Stimulated activated CD4-positive, alpha-beta T cell treated with anti-CD3 and anti-CD28 coated beads, Interleukin-1b, Interleukin-23, amount 100 ng/mL, for 4 hours (primary cell): ENCODE data around the gene FSTL5.

Source experiments
- DNase-seq, 2 donors: peaks; one replicate each; pipeline ENCODE4 v3.0.0-alpha.2; 2020; ENCODE audit warnings: low read depth in 2 of 2

FSTL5 gene

DNA sequence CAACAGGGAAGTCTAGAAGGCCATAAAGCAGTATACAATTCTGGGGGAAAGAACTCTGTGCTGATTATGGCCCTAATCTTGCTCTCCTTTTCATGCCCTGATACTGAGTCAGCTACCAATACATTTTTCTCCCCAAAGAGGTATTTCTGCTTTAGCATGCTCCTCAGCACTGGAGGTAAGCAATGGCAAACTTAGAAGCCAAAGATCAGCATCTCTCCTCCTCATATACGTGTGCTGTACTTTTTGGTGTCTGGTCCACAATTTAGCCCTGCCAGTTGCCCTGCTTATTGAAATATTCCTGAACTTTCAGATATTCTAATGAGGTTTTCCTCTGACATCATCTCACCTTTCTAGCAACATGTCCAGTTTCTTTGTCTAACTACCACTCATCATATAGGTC lies 226.2 kb downstream of the FSTL5 start:
- no peak for DNase-seq

DNA sequence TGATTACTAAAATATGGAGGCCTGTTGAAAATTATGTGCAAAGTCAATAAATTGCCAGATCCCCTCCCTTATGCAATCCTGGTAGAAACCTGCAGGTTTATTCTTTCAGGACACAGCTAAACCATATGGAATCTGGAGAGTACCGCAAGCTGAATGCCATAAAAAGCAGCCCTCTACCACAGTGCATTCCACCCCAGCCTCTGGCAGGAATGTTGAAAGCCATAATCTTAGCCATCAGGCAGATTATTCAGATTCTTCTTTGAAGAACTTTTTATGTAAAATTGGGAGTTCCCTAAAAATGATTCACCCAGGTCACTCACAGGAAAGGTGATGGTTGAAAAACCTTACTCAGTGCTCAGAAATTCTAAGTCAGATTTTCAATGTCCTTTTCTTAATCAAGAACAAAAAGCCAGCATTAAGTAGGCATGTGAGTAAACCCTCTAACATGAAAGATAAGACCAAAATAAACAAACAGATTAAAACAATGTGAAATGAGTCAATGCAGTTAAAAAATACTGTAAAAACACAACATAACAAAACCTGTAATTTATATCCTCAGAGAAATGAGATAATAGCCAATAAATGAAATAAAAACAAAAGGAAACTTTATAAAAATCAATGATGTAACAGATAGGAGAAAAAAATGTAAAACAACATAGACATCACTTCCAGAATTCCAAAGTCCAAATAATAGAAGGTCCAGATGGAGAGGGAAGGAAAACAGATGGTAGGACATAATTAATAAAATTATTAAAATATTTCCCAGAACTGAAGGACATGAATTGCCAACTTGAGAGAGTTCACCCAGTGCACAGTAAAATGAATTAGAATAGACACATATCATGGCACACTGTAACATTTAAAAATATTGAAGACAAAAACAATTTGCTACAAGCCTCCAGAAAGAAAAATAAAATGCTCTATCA lies 226.9 kb downstream of the FSTL5 start:
- DNase-seq, result no peak

DNA sequence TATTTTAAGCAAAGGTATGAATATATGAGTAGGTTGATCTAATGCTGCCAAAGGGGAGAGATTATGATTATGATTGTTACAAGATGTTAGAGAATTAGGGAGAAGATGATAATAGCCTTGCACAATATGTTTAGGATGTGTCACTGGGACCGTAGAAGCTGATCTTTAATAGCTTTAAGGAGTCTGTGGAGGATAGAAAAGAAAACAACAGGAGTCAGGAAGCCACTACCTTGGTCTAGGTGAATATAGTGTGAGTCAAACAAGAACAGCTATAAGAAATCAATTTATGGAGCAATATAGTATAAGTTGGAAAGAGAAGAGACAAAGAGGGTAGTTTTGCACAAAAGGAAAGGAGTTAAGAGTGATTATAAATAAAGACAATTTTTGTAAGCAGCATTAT lies 232.7 kb downstream of the FSTL5 start:
- no peak for DNase-seq

DNA sequence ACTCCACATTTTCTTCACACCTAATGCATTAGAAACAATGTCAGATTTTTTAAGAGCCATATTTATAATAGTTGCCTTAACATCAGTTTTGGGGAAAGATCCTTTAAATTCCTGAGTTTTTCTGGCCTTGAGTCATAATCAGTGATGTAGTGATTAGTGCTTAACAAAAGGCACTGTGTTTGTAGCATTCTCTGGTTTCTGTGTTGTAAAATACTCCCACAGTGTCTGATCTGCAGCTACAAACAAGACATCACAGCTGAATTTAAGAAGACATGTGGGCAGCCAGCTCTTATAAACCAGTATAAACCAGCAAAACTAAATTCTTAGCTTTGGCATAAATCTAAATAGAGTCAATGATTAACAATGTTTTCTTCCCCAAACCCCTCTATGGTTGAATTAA lies 233.8 kb downstream of the FSTL5 start:
- DNase-seq, result no peak

DNA sequence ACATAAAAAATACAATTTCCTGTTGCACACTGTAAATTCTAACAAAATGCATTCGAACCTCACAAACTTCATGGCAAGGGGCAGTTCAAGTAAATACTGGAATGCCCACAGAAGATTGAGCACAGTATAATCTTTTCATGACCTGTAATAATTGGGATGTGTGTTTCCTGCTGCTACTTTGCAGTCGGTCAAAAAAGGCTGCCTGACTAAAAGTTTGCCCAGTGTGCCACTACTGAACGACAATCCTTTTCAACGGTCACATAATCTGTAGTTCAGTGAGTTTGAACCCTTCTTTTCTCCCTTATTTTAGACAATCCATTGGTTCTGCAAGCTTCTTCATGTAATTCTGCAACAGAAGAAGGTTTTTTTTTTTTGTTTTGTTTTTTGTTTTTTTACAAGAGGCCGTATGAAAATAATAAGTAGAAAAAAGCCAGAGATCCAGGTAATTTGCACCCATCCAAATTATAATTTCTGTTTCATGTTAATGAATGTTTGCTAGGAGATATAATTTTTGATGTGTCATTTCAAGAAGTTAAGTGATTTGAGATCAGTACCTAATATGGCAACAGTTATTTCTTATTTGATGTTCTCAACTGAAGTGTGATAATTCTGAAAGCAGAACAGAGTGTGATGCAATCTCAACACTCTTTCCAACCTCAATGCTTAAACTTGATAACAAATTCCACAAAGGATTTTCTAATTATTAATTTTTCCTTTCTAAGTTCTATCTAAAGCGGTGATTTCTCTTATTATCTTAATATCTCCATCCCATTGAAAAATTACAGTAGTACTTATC lies 237.6 kb downstream of the FSTL5 start:
- no peak for DNase-seq

DNA sequence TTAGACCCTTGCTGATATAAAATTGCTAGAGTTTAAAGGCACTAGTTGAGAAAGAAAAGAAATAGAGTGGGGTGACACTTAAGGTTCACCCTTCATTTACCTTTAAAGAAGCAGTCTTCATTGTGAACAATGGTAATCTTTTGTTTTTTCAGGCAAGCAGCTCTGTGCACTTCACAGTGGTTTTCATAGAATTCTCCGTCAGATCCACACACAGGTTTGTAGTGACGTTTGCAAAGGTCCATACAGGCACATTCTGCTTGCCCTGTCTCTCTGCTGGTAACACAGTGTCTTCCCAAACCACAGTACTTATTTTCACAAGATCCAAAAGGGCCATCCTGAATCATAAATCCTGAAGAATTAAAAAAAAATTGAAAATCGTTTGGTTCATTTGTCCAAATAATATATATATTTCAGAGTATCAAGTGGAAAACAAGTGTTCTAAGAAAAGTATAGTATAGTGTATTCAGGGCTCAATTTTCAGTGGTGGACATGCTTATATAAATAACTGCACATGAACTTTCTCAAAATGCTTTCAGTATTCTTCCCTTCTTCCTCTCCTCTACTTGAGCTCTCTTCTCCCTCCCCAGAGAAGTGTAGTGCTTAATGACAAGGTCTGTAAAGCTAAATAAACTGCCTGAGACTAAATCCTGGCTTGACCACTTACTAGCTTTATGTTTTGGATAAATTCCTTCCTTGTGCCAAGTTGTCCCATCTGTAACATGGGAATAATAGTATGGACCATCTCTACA lies 243.3 kb downstream of the FSTL5 start:
- DNase-seq, result no peak

DNA sequence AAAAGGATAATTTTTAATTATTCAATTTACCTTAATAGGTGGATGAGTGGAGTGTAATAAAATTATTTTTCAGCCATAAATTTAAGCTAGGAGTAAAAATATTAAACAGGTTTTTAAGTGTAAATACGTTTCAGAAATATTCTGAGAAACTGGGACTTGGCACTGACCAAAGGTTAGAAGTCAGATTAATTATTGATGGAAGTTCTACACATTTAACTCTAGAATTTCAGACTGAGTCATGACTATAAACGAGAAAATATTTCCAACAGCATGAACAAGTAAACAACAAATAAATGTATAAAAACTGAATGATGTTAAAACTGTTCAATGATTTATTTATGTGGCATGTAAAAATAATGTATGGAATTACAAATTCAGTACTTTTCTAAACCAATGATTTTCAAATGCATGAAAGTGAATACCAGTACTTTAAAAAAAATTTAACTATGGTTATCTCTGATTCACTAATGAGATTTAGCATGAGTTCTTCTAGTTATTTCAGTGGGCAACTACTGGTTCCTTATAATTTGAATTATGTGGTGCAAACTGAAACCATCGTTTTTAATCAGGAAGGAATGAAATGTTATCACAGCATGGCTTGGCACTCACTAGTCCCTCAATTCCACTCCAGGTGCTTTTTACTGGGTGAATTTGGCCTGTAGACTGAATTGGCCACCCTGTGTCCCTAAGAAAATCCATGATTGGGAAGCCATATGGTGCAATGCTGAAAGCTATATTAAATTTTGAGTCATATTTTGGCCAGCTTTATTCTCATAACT lies 244.2 kb downstream of the FSTL5 start:
- no peak for DNase-seq

DNA sequence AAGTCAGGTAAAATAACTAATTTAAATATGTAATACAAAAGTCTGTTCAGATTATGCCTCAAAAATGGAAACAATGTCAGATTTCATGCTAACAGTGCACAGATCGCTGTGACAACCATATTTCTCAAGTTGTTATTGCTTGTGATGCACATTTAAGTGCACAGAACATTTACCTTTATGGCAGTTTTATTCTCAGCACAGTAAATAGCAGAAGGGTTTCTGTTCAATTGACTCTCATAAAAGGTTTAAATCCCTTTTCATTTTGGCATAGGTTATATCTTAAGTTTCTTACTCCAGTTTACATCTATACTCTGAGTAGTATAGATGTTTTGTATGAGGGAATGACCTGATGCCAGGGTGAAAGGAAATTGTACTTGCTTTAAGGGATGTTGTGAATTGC lies 247.8 kb downstream of the FSTL5 start:
- no peak for DNase-seq

DNA sequence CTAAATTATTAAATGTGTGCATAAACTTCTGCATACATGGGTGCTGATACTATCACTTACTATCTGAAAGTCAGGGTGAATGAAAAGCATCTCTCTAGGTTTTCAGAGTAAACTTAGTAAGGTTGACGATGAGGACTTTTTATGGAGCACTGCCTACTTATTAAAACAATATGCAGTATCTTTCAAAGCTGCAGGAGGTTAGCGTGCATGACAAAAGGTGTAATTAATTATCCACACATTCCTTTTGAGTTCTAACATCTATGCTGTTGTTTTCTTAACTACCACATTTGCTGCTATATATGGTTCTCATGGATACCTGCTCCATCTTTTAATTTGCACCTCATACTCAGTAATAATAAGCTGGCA lies 256.2 kb downstream of the FSTL5 start:
- DNase-seq, result no peak

DNA sequence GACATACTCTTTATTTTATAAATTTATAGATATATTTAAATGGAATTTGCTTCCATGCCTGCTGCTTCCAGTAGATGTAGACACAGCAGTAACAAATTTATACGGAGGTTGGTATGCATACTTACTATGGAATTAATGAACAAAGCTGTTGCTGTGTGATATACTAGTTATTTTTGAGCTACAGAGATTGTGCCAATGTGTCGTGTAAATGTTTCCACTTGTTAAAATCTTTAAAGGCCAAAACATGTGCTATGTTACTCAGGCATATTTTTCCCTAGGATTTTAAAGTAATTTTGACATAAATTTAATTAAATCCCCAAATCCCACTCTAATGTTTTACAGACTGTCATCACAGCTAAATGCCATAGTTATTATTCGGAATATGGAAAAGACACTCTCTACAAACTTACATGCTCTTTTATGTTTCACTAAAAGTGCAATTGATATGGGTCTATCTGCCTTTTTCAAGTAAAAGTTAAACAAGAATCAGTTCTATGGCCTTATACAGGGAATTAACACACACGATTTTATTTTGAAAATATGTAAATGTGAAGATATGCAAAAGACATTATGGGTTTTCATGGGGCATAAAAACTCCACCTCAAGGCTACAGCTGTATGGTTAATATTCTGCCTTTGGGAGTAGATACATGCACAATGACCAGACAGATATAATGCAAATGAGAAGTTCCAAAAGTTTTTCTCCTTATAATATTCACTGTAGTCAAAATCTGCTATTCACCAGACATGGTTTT lies 256.8 kb downstream of the FSTL5 start:
- DNase-seq, result no peak

DNA sequence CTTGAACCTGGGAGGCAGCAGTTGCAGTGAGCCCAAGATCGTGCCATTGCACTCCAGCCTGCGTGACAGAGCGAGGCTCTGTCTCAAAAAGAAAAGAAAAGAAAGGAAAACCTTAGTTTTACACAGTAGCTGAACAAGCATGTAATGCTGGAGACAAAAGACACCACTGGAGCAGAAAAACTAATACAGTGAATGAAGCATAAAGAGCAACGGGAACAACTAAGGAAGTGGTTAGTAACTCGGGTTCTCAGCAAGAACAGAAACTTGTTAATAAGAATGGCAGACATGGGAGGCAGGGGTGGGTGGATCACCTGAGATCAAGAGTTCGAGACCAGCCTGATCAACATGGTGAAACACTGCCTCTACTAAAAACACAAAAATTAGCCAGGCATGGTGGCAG lies 263.7 kb downstream of the FSTL5 start:
- DNase-seq, result no peak

DNA sequence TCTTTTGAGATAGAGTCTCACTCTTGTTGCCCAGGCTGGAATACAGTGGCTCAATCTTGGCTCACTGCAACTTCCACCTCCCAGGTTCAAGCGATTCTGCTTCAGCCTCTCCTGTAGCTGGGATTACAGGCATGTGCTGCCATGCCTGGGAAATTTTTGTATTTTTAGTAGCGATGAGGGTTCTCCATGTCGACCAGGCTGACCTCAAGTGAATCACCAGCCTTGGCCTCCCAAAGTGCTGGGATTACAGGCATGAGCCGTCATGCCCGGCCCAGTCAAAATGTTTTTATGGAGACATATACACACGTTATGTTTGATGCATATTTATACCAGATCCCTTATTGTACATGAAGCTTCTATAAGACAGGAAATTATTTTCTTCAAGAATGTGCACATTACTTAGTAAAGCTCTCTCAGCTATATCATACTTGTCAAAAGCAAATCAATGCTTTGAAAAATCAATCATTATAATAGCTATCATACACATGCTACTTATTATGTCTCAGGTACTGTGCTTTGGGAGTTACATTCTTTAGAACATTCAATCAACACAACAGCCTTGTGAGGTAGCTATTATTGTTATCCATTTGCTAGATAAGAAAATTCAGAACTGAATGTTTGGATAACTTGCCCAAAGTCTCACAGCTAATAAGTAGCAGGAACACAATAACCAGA lies 269.2 kb downstream of the FSTL5 start:
- no peak for DNase-seq

DNA sequence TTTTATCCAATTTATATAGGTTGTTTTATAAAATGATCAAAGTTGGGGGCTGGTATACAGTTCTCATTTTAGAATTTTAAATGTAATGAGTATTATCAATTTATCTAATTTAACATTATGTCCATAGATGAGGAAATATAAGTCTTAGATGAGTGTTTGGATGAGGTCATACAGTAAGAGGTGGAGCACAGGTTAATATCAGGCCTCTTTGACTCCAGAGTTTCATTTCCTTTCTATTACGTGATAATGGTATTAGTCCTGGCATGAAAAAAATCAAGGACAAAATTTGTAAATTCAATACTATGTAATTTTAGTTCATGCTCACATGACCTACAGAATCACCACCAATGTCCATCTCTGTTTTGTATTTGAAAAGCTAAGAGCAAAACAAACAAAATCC lies 269.8 kb downstream of the FSTL5 start:
- no peak for DNase-seq

DNA sequence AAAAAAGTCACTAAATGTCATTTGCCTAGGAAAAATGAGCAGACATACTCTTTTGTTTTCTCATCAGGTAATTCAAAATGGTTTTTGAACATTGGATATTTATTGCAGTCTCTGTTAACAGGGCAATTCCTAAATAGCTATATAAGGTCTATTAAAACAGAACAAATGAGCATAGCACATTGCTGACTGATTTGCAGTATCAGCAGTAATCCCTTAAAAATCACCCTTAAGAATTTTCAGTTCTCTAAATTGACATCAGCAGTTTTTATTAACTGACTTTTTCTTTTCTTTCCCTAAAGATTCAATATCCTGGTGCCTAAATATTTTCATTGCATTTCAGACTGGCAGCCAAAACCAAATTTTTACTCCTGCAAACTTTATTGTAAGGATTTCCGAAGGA lies 270.2 kb downstream of the FSTL5 start:
- DNase-seq, result no peak

DNA sequence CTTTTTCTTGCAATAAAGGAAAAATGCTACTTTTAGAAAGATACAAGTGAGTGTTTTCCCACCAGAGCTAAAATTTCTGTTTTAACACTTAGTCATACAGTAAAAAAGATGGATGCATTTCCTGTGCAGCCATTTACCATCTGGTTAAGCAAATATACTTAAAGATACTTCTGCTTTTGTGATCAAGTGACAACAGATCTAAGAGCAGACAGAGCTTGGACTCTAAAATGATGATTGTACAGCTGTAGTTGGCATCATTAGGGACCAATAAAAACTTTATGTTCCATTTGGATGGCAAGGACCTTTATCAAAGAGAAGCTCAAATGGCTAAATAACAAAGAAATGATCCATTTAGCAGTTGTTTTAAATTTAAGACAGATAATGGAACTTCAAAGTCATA lies 270.8 kb downstream of the FSTL5 start:
- no peak for DNase-seq

DNA sequence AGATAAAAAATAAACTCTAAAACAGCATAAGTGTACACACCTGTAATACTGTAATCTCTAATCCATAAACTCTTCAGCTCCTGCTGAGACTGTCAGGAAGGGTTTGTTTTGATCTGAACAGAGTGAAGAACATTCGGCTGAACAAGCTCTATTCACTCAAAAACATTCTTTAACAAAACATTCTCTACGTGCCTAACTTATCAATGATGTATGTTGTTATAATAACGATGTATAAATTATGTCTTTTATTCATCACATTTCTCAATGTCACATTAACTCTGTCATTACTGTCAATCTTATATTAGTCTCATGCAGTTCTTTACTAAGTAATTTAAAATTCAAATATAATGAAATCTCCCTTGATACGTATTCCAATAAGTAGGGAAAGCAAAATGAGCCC lies 280.6 kb downstream of the FSTL5 start:
- no peak for DNase-seq

DNA sequence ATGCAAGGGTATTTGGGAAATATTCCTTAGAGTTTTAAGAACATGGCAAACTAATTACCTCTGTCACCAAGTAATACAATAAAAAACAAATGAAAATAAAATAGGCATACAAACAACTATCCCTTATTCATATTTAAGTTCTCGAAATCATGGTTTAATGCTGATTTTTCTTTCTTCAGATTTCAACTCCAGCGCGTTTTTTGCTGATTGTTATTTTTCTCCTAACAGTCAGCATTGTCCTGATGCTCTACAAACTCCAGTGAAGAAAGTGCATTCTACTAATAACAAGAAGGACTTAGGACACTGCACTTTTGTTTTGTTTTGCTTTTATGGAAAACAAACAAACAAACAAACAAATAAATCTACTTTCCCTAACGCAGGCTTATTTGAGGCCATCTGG lies 282.4 kb downstream of the FSTL5 start:
- DNase-seq, result no peak

DNA sequence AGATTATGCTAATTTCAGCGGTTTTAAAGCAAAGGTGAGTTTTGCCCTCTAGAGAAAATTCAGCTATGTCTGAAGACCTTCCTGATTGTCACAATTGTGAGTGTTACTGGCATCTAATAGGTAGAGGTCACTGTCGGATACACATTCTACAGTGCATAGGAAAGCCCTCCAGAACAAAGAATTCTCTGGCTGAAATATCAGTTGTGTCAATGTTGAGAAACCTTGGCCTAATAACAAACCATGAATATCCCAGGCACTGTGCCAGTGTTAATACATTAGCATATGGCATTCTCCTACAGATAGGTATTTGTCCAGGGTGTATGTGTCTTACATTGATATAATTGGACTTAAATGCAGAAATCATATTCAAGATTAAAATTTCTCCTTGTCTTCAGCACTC lies 294.3 kb downstream of the FSTL5 start:
- no peak for DNase-seq

DNA sequence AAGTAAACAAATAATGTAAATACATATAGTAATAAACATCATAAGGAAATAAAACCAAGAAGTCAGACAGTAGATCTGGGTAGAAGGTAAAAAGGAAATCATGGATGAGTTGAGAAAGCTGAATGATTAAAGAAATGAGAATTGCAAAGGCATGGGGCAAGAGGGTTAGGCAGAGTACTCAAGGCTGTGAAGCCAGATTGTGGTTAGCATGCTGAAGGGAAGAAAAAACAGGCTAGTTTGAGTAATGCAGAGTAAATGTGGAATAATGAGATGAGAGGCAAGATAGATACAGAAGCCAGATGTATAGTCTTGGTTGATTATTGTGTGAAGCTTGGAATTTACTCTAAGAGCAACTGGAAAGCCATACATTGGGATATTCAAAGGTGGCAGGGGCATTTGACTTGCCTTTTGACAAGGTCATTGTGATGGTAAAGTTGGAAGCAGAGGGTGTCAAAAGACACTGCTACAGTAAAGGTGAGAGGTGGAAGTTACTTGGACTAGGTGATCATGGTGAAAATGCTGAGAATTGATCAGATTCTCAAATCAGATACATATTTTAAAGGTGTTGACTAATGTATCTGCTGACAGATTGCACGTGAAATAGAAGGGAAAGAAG lies 307.0 kb downstream of the FSTL5 start:
- DNase-seq, result no peak

DNA sequence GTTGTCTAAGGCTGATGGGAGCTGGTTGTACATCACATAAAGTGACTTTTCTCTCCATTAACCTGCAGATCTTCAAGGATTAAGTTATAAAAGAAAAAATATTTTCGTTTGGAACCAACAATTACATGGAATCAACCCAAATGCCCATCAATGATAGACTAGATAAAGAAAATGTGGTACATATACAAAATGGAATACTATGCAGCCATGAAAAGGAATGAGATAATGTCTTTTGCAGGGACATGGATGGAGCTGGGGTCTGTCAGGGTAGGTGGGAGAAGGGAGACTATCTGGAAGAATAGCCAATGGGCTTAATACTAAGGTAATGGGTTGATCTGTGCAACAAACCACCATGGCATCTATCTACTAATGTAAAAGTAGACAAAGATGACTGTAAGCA lies 313.2 kb downstream of the FSTL5 start:
- DNase-seq, result no peak
